CMK (cell line): ENCODE results near the gene FBXL15.

Experiments used
- DNase-seq: peaks from one replicate; pipeline ENCODE4 v3.0.0-alpha.2; 2010; ENCODE audit warnings: low read depth

Gene FBXL15

GRCh38 chr10:102457591-102458150 lies 37.0 kb downstream of the FBXL15 start:
- no peak for DNase-seq

- DNase-seq, result no peak
Observed at GRCh38 chr10:102458656-102459055, 38.0 kb downstream of the FBXL15 start.

- DNase-seq, result no peak
Observed at GRCh38 chr10:102460836-102461186, 40.2 kb downstream of the FBXL15 start.

GRCh38 chr10:102461187-102462054 lies 40.8 kb downstream of the FBXL15 start:
- DNase-seq, result peak; percentile 90

GRCh38 chr10:102462512-102463054 lies 41.9 kb downstream of the FBXL15 start:
- DNase-seq, result no peak

GRCh38 chr10:102463983-102464382 lies 43.3 kb downstream of the FBXL15 start:
- no peak for DNase-seq

GRCh38 chr10:102465466-102465865 lies 44.8 kb downstream of the FBXL15 start:
- no peak for DNase-seq

- no peak for DNase-seq
Observed at GRCh38 chr10:102467318-102467717, 46.7 kb downstream of the FBXL15 start.

GRCh38 chr10:102467971-102468438 lies 47.4 kb downstream of the FBXL15 start:
- peak; percentile 76 for DNase-seq

- DNase-seq, result no peak
Observed at GRCh38 chr10:102468683-102469082, 48.0 kb downstream of the FBXL15 start.

- DNase-seq, result no peak
Observed at GRCh38 chr10:102470579-102471546, 50.2 kb downstream of the FBXL15 start.
